ENCODE measurements around the gene KDELR1.

DNA sequence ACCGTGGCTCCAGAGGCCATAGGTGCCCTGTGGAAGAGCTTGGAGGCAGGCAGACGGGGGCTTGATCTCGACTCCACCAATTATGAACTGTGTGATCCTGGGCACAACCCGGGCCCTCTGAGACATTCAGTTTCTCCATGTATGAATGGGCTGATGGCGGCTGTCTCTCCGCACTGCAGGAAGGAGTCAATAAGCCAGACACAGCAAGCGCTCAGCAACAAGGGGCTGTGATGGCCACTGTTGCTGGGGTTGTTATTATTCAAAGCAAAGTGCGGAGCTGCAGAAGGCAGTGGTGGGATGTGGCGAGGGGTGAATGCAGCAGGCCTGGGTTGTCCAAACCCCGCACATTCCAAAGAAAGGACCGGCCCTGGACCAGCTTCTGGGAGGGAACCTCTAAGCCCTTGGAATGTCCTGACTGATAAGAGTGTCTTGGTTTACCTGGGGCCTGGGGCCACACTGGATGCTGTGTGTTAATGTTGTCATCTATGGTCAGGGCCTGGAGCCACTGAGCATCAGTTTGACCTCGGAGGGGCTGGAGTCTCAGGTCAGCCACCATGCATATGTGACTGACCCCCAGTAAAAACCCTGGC, 35.9 kb downstream of the KDELR1 start:
- TF ChIP-seq, protein P1, sequence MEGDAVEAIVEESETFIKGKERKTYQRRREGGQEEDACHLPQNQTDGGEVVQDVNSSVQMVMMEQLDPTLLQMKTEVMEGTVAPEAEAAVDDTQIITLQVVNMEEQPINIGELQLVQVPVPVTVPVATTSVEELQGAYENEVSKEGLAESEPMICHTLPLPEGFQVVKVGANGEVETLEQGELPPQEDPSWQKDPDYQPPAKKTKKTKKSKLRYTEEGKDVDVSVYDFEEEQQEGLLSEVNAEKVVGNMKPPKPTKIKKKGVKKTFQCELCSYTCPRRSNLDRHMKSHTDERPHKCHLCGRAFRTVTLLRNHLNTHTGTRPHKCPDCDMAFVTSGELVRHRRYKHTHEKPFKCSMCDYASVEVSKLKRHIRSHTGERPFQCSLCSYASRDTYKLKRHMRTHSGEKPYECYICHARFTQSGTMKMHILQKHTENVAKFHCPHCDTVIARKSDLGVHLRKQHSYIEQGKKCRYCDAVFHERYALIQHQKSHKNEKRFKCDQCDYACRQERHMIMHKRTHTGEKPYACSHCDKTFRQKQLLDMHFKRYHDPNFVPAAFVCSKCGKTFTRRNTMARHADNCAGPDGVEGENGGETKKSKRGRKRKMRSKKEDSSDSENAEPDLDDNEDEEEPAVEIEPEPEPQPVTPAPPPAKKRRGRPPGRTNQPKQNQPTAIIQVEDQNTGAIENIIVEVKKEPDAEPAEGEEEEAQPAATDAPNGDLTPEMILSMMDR (IDR thresholded peaks at IDR 0.05) = no peak
- TF ChIP-seq POLR2A (IDR thresholded peaks at IDR 0.05) (no peak), EP300 (IDR thresholded peaks at IDR 0.05) (no peak)
